ENCODE results near the gene C17orf113.

The C17orf113 gene

GRCh38 chr17:42072323-42073187, 22.2 kb upstream of the C17orf113 start:
- no peaks in the 10 kb centered on the region for H3K9me3 ChIP-seq
- peak overlapping the region; percentile 48 for H3K4me3 ChIP-seq
- H3K4me1 ChIP-seq = peaks cover 22% of the 10 kb centered on the region
- H3K4me2 ChIP-seq = peak overlapping the region; percentile 68
- TF ChIP-seq Cebpa-rat (IDR thresholded peaks at IDR 0.05) = no peak
- no peak overlapping the region for H3K27ac ChIP-seq
- peaks cover 40% of the 10 kb centered on the region for H3K27me3 ChIP-seq
- H3K9ac ChIP-seq = no peak overlapping the region
- 0 out of 2 replicates have a peak, but pooled peaks cover 12% of the 10 kb centered on the region for H4K20me1 ChIP-seq
- H3K36me3 ChIP-seq = no peaks in the 10 kb centered on the region

DNA sequence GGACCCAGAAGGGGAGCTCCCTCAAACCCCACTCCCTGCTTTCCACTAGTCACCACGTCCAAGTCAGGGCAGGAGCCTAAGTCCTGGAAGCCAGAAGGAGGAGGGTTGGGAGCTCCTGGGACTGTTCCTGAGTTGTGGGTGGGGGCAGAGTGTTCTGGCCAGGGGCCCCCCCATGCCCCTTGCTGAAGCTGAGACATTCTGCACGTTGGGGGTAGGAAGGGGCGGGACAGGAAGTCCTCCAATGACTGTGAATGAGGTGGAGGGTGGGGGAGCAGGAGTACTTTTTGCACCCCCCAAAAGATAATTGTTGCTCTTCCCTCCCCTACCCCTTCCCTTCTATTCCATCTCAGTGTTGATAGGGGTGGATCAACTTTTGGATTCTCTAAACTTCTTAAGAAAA, 21.4 kb upstream of the C17orf113 start:
- Histone ChIP-seq H3K9me3 (no peaks in the 10 kb centered on the region), H3K9ac (no peak overlapping the region), H3K4me1 (peaks cover 22% of the 10 kb centered on the region), H3K27ac (no peak overlapping the region), H3K4me3 (no peak overlapping the region), H4K20me1 (0 out of 2 replicates have a peak, but pooled peaks cover 12% of the 10 kb centered on the region), H3K36me3 (no peaks in the 10 kb centered on the region), H3K27me3 (peaks cover 40% of the 10 kb centered on the region), H3K4me2 (peak overlapping the region; percentile 68)
- TF ChIP-seq Cebpa-rat (IDR thresholded peaks at IDR 0.05) = no peak

DNA sequence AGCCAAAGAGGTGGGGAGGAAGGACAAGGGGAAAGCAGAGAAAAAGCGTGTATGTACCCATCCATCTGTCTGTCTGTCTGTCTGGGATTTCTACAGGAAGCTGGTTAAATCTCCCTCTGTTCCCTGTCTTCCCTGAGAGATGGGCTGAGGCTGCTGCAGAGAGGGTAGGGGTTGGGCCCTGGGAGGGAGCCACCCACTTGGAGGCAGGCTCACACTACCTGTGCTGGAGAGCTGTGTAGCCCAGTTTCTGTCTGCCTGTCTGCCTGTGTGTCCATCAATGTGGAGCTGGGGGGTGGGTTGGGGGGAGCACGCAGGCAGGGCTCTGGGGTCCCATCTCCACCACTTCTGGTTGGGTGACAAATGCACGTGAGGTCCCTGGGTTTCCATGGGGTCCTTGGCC, 18.6 kb upstream of the C17orf113 start:
- no peak overlapping the region for H3K9ac ChIP-seq
- TF ChIP-seq Cebpa-rat (IDR thresholded peaks at IDR 0.05) = no peak
- peaks cover 39% of the 10 kb centered on the region for H3K27me3 ChIP-seq
- H4K20me1 ChIP-seq = 0 out of 2 replicates have a peak, but pooled peaks cover 12% of the 10 kb centered on the region
- H3K9me3 ChIP-seq = no peaks in the 10 kb centered on the region
- no peak overlapping the region for H3K4me2 ChIP-seq
- H3K36me3 ChIP-seq = no peaks in the 10 kb centered on the region
- H3K4me1 ChIP-seq = peaks cover 37% of the 10 kb centered on the region
- no peak overlapping the region for H3K27ac ChIP-seq
- no peak overlapping the region for H3K4me3 ChIP-seq

DNA sequence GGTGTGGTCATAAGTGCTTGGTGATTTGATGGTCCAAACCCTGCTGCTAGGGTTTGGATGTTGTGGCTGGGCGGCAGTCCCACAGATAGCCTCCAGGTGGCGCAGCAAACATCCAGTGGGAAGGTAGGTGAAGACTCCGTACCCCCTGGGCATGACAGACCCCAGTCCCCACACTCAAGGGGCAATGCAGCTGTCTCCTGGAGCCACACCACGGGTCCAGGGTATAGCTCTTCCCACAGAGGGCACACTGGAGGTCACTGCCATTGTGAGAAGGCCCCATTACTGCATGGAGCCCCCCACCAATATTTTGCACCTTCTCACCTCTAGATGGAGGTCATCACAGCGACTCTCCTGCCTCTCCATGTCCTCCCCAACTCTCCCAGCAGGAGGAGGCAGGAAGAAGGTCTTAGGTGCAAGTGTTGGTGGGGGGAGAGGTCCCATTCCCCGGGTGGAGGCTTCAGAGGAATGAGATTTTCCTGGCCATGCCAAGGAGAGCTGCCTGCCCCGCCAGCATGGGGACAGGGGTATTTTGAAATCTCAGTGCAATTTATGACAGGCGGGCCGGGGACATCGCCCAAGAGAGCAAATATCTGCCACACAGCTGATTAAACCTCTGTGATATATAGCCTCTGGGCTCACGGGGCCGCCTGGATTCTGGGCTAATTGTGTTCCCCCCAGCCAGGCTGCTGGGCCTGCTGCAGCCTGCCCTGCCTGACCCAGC, 17.1 kb upstream of the C17orf113 start:
- Histone ChIP-seq H3K9ac (no peak overlapping the region), H3K4me1 (peaks cover 47% of the 10 kb centered on the region), H4K20me1 (0 out of 2 replicates have a peak, but pooled peaks cover 12% of the 10 kb centered on the region), H3K4me3 (no peak overlapping the region), H3K27me3 (peaks cover 24% of the 10 kb centered on the region), H3K4me2 (no peak overlapping the region), H3K36me3 (no peaks in the 10 kb centered on the region), H3K27ac (no peak overlapping the region), H3K9me3 (no peaks in the 10 kb centered on the region)
- no peak for TF ChIP-seq Cebpa-rat (IDR thresholded peaks at IDR 0.05)

DNA sequence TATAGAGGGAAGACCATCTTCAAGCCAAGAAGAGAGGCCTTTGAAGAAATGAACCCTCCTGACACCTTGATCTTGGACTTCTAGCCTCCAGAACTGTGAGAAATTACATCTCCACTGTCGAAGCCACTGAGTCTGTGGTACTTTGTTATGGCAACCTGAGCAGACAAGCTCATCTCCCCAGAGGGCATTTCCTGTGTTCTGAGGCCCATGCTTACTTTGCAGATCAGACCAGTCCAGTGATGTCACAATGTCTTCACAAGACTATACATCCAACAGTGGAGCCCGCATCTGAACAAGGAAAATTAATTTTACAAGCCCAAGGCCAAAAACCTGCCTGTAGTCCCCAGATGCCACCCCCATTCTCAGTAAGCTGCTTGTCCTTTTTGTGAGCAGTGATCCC, 14.8 kb upstream of the C17orf113 start:
- H3K27ac ChIP-seq = no peak overlapping the region
- H3K9me3 ChIP-seq = no peaks in the 10 kb centered on the region
- H3K9ac ChIP-seq = peak overlapping the region; percentile 23; the same call in 1 of the 2 replicates
- no peaks in the 10 kb centered on the region for H4K20me1 ChIP-seq
- TF ChIP-seq Cebpa-rat (IDR thresholded peaks at IDR 0.05) = no peak
- H3K36me3 ChIP-seq = no peaks in the 10 kb centered on the region
- H3K4me2 ChIP-seq = peak overlapping the region; percentile 65
- H3K27me3 ChIP-seq = peaks cover 1% of the 10 kb centered on the region; the same call in 1 of the 2 replicates
- peaks cover 47% of the 10 kb centered on the region for H3K4me1 ChIP-seq
- H3K4me3 ChIP-seq = no peak overlapping the region

DNA sequence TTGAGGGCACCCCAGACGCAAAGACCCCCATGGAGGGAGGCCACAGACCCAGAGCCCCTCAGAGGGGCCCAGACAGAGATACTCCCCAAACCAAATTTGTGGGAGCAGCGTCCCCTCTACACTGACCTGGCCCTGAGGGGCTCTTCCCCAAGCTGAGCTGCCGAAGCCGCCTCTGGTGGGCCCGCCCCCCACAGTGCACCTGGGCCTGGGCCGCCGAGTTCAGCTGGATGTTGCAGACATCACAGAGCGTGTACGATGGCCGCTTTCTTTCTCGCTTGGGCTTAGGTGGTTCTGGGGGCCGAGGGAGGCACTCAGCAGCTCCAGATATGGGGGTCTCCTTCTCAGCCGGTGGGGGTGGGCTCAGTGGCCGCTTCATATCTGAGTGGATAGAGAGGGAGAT, 12.3 kb upstream of the C17orf113 start:
- H4K20me1 ChIP-seq = no peaks in the 10 kb centered on the region
- no peak overlapping the region for H3K4me3 ChIP-seq
- H3K4me1 ChIP-seq = peaks cover 53% of the 10 kb centered on the region
- H3K4me2 ChIP-seq = peak overlapping the region; percentile 65; the same call in 1 of the 2 replicates
- H3K36me3 ChIP-seq = no peaks in the 10 kb centered on the region
- no peak overlapping the region for H3K27ac ChIP-seq
- no peaks in the 10 kb centered on the region for H3K9me3 ChIP-seq
- H3K27me3 ChIP-seq = no peaks in the 10 kb centered on the region
- no peak overlapping the region for H3K9ac ChIP-seq
- no peak for TF ChIP-seq Cebpa-rat (IDR thresholded peaks at IDR 0.05)

- H3K27me3 ChIP-seq = no peaks in the 10 kb centered on the region
- H3K36me3 ChIP-seq = no peaks in the 10 kb centered on the region
- H4K20me1 ChIP-seq = no peaks in the 10 kb centered on the region
- TF ChIP-seq Cebpa-rat (IDR thresholded peaks at IDR 0.05) = no peak
- peaks cover 53% of the 10 kb centered on the region for H3K4me1 ChIP-seq
- peak overlapping the region; percentile 37; the same call in 1 of the 2 replicates for H3K27ac ChIP-seq
- peak overlapping the region; percentile 65 for H3K4me2 ChIP-seq
- H3K9me3 ChIP-seq = no peaks in the 10 kb centered on the region
- no peak overlapping the region for H3K4me3 ChIP-seq
- H3K9ac ChIP-seq = 0 out of 2 replicates have a peak overlapping the region, but pooled peaks have one; percentile 19
Measured at GRCh38 chr17:42061646-42062487, 11.5 kb upstream of the C17orf113 start.

GRCh38 chr17:42060231-42060630, 9.8 kb upstream of the C17orf113 start:
- Histone ChIP-seq H3K9ac (no peak overlapping the region), H4K20me1 (no peaks in the 10 kb centered on the region), H3K27me3 (no peaks in the 10 kb centered on the region), H3K4me1 (peaks cover 58% of the 10 kb centered on the region), H3K36me3 (no peaks in the 10 kb centered on the region), H3K9me3 (no peaks in the 10 kb centered on the region), H3K27ac (peak overlapping the region; percentile 56), H3K4me3 (no peak overlapping the region), H3K4me2 (peak overlapping the region; percentile 44)
- TF ChIP-seq Cebpa-rat (IDR thresholded peaks at IDR 0.05) = no peak

DNA sequence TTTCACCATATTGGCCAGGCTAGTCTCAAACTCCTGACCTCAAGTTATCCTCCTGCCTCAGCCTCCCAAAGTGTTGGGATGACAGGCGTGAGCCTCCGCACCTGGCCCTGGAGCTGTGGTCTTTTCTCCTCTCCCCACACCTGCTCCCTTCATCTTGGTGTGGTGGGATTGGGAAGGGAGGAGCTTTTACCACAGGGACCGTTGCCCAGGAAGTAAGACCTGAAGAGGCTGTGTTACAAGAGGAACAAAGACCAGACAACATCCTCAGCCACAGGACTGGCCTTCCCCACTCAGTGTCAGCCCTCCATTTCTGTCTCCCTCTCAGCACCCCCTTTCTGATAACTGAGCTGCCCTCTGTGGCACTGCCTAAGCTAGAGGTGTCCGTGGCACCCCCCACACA, 9.4 kb upstream of the C17orf113 start:
- Histone ChIP-seq H3K27me3 (no peaks in the 10 kb centered on the region), H3K4me2 (peak overlapping the region; percentile 44), H3K9me3 (no peaks in the 10 kb centered on the region), H3K4me1 (peaks cover 57% of the 10 kb centered on the region), H3K9ac (no peak overlapping the region), H4K20me1 (no peaks in the 10 kb centered on the region), H3K4me3 (no peak overlapping the region), H3K36me3 (no peaks in the 10 kb centered on the region), H3K27ac (peak overlapping the region; percentile 56)
- no peak for TF ChIP-seq Cebpa-rat (IDR thresholded peaks at IDR 0.05)

Measured in BLaER1 (cell line).